Epithelial cell of esophagus (primary cell): ENCODE data around the gene STAT5B.

ENCODE experiments used
- DNase-seq: peaks from one replicate; pipeline ENCODE4 v3.0.0; 2010; ENCODE audit warnings: low read depth
- H3K4me3 ChIP-seq: 2 replicates; pipeline ENCODE4 v1.5.1; 2011; ENCODE audit warnings: mild to moderate bottlenecking, low read length, control low read depth
- TF ChIP-seq, protein P1 (sequence below): IDR thresholded peaks from 2 replicates; pipeline ENCODE4 v1.5.1; 2011; ENCODE audit warnings: low read depth, mild to moderate bottlenecking, low read length, control low read depth, inconsistent platforms; ENCODE audit not compliant: insufficient read depth; ENCODE audit errors: missing control alignments

Gene STAT5B

DNA sequence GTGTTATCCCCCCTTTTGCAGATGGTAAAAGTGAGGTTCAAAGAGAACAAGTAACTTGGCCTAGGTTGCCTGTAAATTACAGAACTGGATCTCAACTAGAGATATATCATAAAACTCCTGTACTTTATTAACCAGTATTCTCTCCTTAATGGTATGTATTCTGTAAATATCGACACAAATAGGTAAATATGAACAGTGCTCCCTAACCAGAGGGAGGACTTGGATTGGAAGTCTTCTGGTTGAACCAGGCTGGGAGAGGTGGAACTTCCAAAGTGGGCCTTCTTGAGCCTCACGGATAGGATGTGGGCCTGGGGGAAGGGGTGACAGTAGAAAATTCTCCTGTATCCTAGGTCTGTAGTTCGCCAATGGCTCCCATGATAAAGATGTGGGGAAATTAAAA is 19.8 kb upstream of the STAT5B start:
- no peak for DNase-seq
- TF ChIP-seq, protein P1, sequence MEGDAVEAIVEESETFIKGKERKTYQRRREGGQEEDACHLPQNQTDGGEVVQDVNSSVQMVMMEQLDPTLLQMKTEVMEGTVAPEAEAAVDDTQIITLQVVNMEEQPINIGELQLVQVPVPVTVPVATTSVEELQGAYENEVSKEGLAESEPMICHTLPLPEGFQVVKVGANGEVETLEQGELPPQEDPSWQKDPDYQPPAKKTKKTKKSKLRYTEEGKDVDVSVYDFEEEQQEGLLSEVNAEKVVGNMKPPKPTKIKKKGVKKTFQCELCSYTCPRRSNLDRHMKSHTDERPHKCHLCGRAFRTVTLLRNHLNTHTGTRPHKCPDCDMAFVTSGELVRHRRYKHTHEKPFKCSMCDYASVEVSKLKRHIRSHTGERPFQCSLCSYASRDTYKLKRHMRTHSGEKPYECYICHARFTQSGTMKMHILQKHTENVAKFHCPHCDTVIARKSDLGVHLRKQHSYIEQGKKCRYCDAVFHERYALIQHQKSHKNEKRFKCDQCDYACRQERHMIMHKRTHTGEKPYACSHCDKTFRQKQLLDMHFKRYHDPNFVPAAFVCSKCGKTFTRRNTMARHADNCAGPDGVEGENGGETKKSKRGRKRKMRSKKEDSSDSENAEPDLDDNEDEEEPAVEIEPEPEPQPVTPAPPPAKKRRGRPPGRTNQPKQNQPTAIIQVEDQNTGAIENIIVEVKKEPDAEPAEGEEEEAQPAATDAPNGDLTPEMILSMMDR: no peak
- no peak overlapping the region for H3K4me3 ChIP-seq

DNA sequence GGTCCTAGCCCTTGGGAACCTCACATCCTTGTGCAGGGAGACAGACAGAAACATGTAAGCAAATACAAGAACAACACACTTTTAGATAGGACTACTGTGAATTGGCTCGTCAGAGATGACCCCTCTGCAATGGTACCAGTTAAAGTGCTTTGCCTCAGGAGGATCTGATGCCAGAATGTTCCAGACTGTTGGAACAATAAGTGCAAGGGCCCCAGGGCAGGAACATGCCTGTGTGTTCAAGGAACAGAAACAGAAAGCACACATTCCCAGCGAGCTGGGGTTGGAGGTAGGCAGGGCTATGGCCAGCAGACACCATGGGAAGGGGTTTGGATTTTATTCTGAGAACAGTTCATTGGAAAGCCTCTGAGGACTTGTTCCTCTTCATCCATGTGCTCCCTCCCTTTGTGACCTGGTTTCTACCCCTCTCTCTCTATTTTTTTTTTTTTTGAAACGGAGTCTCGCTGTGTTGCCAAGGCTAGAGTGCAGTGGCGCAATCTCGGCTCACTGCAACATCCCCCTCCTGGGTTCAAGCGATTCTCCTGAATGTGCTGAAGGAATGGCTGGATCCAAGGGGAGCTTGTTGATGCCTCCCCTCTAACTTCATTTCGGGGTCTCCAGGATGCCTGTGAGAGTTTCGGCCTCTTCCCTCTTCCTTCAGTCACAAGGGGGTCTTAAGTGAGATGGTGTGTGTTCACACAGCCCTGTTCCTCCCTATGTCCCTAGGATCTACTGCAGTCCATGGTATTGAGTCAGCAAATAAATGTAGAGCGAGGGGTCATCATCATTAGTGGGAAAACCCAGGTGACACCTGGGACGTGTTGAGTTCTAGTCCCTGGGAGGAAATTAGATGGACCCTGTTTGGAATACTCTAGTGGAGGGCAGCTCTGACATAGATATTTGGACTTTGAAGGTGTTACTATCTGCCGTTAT is 18.5 kb upstream of the STAT5B start:
- no peak overlapping the region for H3K4me3 ChIP-seq
- TF ChIP-seq, protein P1: no peak
- DNase-seq: no peak

GRCh38 chr17:42291129-42291528 is 14.9 kb upstream of the STAT5B start:
- TF ChIP-seq, protein P1: no peak
- H3K4me3 ChIP-seq: no peak overlapping the region
- DNase-seq: no peak

- DNase-seq: no peak
- TF ChIP-seq, protein P1: no peak
- no peak overlapping the region for H3K4me3 ChIP-seq
These were observed 14.4 kb upstream of the STAT5B start for GRCh38 chr17:42290577-42290976.

DNA sequence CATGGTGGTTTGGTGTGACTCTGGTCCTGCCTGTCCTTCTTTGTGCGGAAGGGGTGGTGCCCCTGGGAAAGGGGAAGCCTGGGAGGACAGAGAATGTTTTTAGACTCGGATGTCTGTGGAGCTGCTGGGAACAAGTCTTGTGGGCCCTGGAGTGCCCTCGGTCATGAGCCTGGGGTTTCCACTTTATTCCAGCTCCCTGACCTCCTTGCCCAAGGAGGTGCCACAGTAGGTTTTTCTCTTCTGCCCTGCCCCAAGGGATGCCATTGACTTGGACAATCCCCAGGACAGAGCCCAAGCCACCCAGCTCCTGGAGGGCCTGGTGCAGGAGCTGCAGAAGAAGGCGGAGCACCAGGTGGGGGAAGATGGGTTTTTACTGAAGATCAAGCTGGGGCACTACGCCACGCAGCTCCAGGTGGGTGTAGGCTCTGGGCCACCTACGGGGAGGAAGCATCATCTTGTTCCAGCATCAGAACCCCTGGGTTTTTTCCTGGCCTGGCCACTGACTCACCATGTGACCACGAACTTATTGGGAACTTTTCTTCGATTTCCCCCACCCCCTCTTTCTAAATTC is 13.5 kb upstream of the STAT5B start:
- TF ChIP-seq, protein P1: no peak
- H3K4me3 ChIP-seq: no peak overlapping the region
- no peak for DNase-seq

DNA sequence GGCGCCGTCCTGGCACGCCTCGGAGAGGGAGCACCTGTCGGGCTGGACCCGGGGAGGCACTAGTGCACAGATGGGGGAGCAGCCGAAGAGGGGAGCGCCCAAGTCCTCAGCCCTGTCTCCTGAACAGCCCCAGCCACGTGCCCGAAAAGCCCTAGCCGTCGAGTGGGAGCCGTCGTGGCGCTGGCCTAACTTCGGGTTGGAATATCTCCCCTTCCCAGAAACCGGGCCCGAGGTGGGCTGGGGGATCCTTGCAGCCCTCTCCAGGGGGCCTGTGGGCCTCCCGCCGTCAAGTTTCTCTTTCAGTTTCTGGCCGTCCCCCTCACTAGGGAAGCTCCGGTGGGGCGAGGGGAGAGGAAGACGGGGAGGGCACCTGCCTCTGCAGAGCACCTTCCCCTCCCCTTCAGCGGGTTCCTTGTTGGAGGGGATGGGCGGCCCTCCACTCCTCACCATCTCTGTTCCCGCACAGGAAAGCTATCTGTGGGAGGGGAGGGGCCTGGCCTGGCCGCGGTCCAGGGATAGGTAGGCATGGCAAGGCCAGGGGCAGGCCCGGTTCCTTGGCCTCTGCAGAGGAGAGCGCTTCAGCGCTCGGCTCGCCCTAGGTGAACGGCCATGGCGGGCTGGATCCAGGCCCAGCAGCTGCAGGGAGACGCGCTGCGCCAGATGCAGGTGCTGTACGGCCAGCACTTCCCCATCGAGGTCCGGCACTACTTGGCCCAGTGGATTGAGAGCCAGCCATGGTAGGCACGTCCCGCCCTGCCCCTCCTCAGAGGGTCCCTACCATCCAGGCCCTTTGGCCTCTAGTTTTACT is 12.8 kb upstream of the STAT5B start:
- TF ChIP-seq, protein P1: no peak
- DNase-seq: no peak
- no peak overlapping the region for H3K4me3 ChIP-seq
